HG03025 (cell line): ENCODE data around the gene FGF12.
A peak's percentile ranks its signal among the peaks of the same experiment; 100 is the strongest.

ENCODE experiments used
- ATAC-seq: cut with Tn5 transposase; IDR thresholded peaks from one replicate; pipeline ENCODE4 v1.9.1; 2021; ENCODE audit warnings: mild to moderate bottlenecking, moderate library complexity; ENCODE audit not compliant: unreplicated experiment, low FRiP score

FGF12 gene

GRCh38 chr3:192514754-192515663 is 212.3 kb downstream of the FGF12 start:
- no peak for ATAC-seq

- ATAC-seq, result no peak
These were observed 213.1 kb downstream of the FGF12 start for GRCh38 chr3:192514081-192514753.

- no peak for ATAC-seq
These were observed 221.6 kb downstream of the FGF12 start for GRCh38 chr3:192505731-192506130.

GRCh38 chr3:192501401-192501800 is 225.9 kb downstream of the FGF12 start:
- no peak for ATAC-seq

GRCh38 chr3:192496905-192497587 is 230.3 kb downstream of the FGF12 start:
- ATAC-seq, result no peak

GRCh38 chr3:192494174-192494573 is 233.2 kb downstream of the FGF12 start:
- ATAC-seq, result no peak

- ATAC-seq, result no peak
These were observed 236.6 kb downstream of the FGF12 start for GRCh38 chr3:192490720-192491119.

- ATAC-seq, result no peak
These were observed 237.8 kb downstream of the FGF12 start for GRCh38 chr3:192489579-192489978.

GRCh38 chr3:192487033-192487432 is 240.3 kb downstream of the FGF12 start:
- no peak for ATAC-seq

- ATAC-seq, result no peak
These were observed 244.5 kb downstream of the FGF12 start for GRCh38 chr3:192482809-192483208.

- ATAC-seq, result no peak
These were observed 244.9 kb downstream of the FGF12 start for GRCh38 chr3:192482391-192482790.

- ATAC-seq, result no peak
These were observed 245.7 kb downstream of the FGF12 start for GRCh38 chr3:192481638-192482037.

GRCh38 chr3:192467230-192468140 is 259.9 kb downstream of the FGF12 start:
- peak; percentile 86 for ATAC-seq

GRCh38 chr3:192449036-192449435 is 278.3 kb downstream of the FGF12 start:
- no peak for ATAC-seq

- ATAC-seq, result no peak
These were observed 281.3 kb downstream of the FGF12 start for GRCh38 chr3:192445770-192446644.

- ATAC-seq, result no peak
These were observed 282.6 kb downstream of the FGF12 start for GRCh38 chr3:192444791-192445106.

GRCh38 chr3:192444096-192444790 is 283.1 kb downstream of the FGF12 start:
- ATAC-seq, result peak; percentile 84

GRCh38 chr3:192435241-192435640 is 292.1 kb downstream of the FGF12 start:
- no peak for ATAC-seq

GRCh38 chr3:192434186-192434585 is 293.2 kb downstream of the FGF12 start:
- no peak for ATAC-seq
